HCT116 (cell line): Measurements from ENCODE around the gene FMNL1.

Experiments
- CTCF ChIP-seq, 3 experiments: fragments of 200-600 bp in 1 of 3; sonication (generic) in 1 of 3; IDR thresholded peaks in 2 of 3; conservative IDR thresholded peaks in 1 of 3; 2 replicates each; pipeline ENCODE4 v1.5.1; 2012 to 2017; ENCODE audit warnings: low read depth in 2 of 3, low read length in 2 of 3, antibody characterized with exemption in 1 of 3, borderline replicate concordance in 1 of 3, control low read depth in 1 of 3, mild to moderate bottlenecking in 1 of 3, mixed read lengths in 1 of 3, mixed run types in 1 of 3, moderate library complexity in 1 of 3; ENCODE audit not compliant: insufficient read depth in 1 of 3
- POLR2AphosphoS5 ChIP-seq: IDR thresholded peaks from 2 replicates; pipeline ENCODE4 v1.6.1; 2011; ENCODE audit warnings: mild to moderate bottlenecking, low read depth, low read length, moderate library complexity
- TCF7L2 ChIP-seq: IDR thresholded peaks from 2 replicates; pipeline ENCODE4 v1.7.0; 2011; ENCODE audit warnings: borderline replicate concordance, inconsistent platforms; ENCODE audit not compliant: insufficient read depth, insufficient read length; ENCODE audit errors: extremely low read depth

GRCh38 chr17:45267436-45268055, 45.9 kb downstream of the FMNL1 start:
- no peak for TF ChIP-seq CTCF (IDR thresholded peaks at IDR 0.05 in 2 of 3, conservative IDR thresholded peaks at IDR 0.05 in 1 of 3; ENCODE audit: borderline replicate concordance in 1 of 3, insufficient read depth in 1 of 3, low read depth in 2 of 3, low read length in 2 of 3)
- no peak for TF ChIP-seq POLR2AphosphoS5
- no peak for TF ChIP-seq TCF7L2
